Measurements from ENCODE around the gene WSCD2. TPM values are rescaled to one million over a fixed set of nuclear protein-coding genes. Genes with fewer than 3 reads are reported as not detected.

WSCD2 gene
- total RNA-seq, 1 experiment from 2014 or later = not detected

- Mint-ChIP-seq H3K27me3 (ENCODE audit: insufficient read depth, unreplicated experiment) (peaks cover 21% of the 10 kb centered on the region), H3K36me3 (ENCODE audit: insufficient read depth, unreplicated experiment) (no peaks in the 10 kb centered on the region), H3K9me3 (ENCODE audit: unreplicated experiment) (peaks cover 9% of the 10 kb centered on the region), H3K4me3 (ENCODE audit: unreplicated experiment) (no peak overlapping the region), H3K27ac (ENCODE audit: unreplicated experiment) (no peak overlapping the region), H3K4me1 (ENCODE audit: low read depth, unreplicated experiment) (no peaks in the 10 kb centered on the region)
- Histone ChIP-seq H3K36me3 (ENCODE audit: control insufficient read depth, insufficient read depth, low read length) (no peaks in the 10 kb centered on the region), H3K4me3 (ENCODE audit: low read depth, low read length) (no peak overlapping the region), H3K9me3 (no peaks in the 10 kb centered on the region), H3K4me1 (no peaks in the 10 kb centered on the region), H3K27me3 (replicated peaks; ENCODE audit: control insufficient read depth, insufficient read depth, low read length) (no peaks in the 10 kb centered on the region; the same call in 1 of the 2 replicates)
- BruUV-seq (replicated peaks) = no TSS peak
- POLR2A ChIA-PET = no interaction called here
- CTCF ChIA-PET = no interaction called here
- intact Hi-C loops (cut with micrococcal nuclease; ENCODE audit: unreplicated experiment) = no loop called here
- no peak for TF ChIP-seq CTCF (IDR thresholded peaks at IDR 0.05; ENCODE audit: insufficient read depth in 1 of 2, low read depth in 1 of 2, low read length in 1 of 2, severe bottlenecking in 1 of 2, unreplicated experiment in 1 of 2)
- no peak for DNase-seq
Observed at GRCh38 chr12:108277613-108278012, 148.5 kb downstream of the WSCD2 start.

GRCh38 chr12:108282160-108282559 lies 153.1 kb downstream of the WSCD2 start:
- Mint-ChIP-seq H3K4me3 (ENCODE audit: unreplicated experiment) (no peak overlapping the region), H3K9me3 (ENCODE audit: unreplicated experiment) (peaks cover 9% of the 10 kb centered on the region), H3K27me3 (ENCODE audit: insufficient read depth, unreplicated experiment) (peaks cover 29% of the 10 kb centered on the region), H3K27ac (ENCODE audit: unreplicated experiment) (no peak overlapping the region), H3K36me3 (ENCODE audit: insufficient read depth, unreplicated experiment) (no peaks in the 10 kb centered on the region), H3K4me1 (ENCODE audit: low read depth, unreplicated experiment) (no peaks in the 10 kb centered on the region)
- H3K4me1 ChIP-seq = no peaks in the 10 kb centered on the region
- CTCF ChIA-PET = no interaction called here
- no peaks in the 10 kb centered on the region for H3K36me3 ChIP-seq (ENCODE audit: control insufficient read depth, insufficient read depth, low read length)
- no peak overlapping the region for H3K4me3 ChIP-seq (ENCODE audit: low read depth, low read length)
- BruUV-seq (replicated peaks) = no TSS peak
- intact Hi-C loops (cut with micrococcal nuclease; ENCODE audit: unreplicated experiment) = no loop called here
- POLR2A ChIA-PET = no interaction called here
- TF ChIP-seq CTCF (IDR thresholded peaks at IDR 0.05; ENCODE audit: insufficient read depth in 1 of 2, low read depth in 1 of 2, low read length in 1 of 2, severe bottlenecking in 1 of 2, unreplicated experiment in 1 of 2) = no peak
- DNase-seq = no peak
- H3K9me3 ChIP-seq = no peaks in the 10 kb centered on the region
- H3K27me3 ChIP-seq (replicated peaks; ENCODE audit: control insufficient read depth, insufficient read depth, low read length) = no peaks in the 10 kb centered on the region; the same call in 1 of the 2 replicates

GRCh38 chr12:108282676-108283075 lies 153.6 kb downstream of the WSCD2 start:
- no peak for DNase-seq
- Mint-ChIP-seq H3K4me1 (ENCODE audit: low read depth, unreplicated experiment) (no peaks in the 10 kb centered on the region), H3K9me3 (ENCODE audit: unreplicated experiment) (peaks cover 5% of the 10 kb centered on the region), H3K36me3 (ENCODE audit: insufficient read depth, unreplicated experiment) (no peaks in the 10 kb centered on the region), H3K27ac (ENCODE audit: unreplicated experiment) (no peak overlapping the region), H3K4me3 (ENCODE audit: unreplicated experiment) (no peak overlapping the region), H3K27me3 (ENCODE audit: insufficient read depth, unreplicated experiment) (peaks cover 31% of the 10 kb centered on the region)
- H3K27me3 ChIP-seq (replicated peaks; ENCODE audit: control insufficient read depth, insufficient read depth, low read length) = no peaks in the 10 kb centered on the region; the same call in 1 of the 2 replicates
- H3K9me3 ChIP-seq = no peaks in the 10 kb centered on the region
- CTCF ChIA-PET = no interaction called here
- no peak overlapping the region for H3K4me3 ChIP-seq (ENCODE audit: low read depth, low read length)
- intact Hi-C loops (cut with micrococcal nuclease; ENCODE audit: unreplicated experiment) = no loop called here
- BruUV-seq (replicated peaks) = no TSS peak
- H3K36me3 ChIP-seq (ENCODE audit: control insufficient read depth, insufficient read depth, low read length) = no peaks in the 10 kb centered on the region
- POLR2A ChIA-PET = no interaction called here
- no peak for TF ChIP-seq CTCF (IDR thresholded peaks at IDR 0.05; ENCODE audit: insufficient read depth in 1 of 2, low read depth in 1 of 2, low read length in 1 of 2, severe bottlenecking in 1 of 2, unreplicated experiment in 1 of 2)
- H3K4me1 ChIP-seq = no peaks in the 10 kb centered on the region
